SIG-M5 (cell line): ENCODE measurements around the gene FRMPD4.

Source experiments
- DNase-seq: peaks from one replicate; lab custom pipeline; 2025; lab: John Stamatoyannopoulos, UW

The FRMPD4 gene

DNA sequence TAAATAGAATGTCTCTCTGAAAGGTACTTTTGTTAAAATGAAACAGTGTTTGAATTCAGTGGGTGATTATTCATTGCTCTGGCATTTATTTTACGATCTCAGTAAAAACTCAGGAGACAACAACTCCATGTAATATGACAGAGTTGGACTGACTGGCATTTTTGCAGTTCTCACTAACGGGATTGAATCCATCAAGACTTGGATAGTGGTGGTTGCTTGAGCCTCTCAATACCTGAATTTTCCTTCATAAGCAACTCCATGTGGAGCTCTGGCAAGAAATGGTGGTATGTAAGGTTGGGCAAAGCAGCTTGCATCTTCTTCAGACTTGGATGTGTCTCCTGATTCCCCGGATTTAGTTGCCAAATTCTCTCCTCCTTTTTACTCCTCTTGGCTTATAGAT lies 72.7 kb downstream of the FRMPD4 start:
- no peak for DNase-seq

DNA sequence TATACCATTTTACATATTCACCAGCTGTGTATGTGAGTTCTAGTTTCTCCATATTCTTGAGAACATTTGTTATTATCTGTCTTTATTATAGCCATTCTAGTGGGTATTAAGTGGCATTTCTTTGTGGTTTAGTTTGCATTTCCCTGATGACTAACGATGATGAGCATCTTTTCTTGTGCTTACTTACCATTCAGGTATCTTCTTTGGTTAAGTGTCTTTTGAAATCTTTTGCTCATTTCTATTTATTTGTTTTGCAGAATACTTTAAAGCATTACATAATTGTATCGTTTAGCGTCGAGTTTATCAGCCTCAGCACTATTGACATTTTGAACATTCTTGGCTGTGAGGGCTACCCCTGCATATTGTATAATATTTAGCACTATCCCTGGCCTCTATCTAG lies 85.4 kb downstream of the FRMPD4 start:
- DNase-seq = no peak

DNA sequence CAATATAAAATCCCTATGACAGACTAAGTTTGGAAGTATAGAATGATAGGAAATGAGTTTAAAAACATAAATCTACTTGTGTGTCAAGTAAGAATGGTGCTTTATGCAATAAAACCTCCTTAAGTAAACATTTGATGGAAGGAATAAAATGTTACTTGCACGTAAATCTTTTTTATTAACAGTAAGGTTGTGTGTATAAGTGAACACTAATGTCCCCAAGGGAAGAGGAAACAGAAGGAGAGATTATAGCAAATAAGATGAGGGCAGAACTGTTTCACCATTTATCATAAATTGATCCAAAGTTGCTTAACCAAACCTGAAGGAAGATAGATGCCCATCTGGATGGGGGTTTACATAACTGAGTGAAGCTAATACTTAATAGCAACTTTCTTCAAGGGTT lies 86.8 kb downstream of the FRMPD4 start:
- DNase-seq = no peak

DNA sequence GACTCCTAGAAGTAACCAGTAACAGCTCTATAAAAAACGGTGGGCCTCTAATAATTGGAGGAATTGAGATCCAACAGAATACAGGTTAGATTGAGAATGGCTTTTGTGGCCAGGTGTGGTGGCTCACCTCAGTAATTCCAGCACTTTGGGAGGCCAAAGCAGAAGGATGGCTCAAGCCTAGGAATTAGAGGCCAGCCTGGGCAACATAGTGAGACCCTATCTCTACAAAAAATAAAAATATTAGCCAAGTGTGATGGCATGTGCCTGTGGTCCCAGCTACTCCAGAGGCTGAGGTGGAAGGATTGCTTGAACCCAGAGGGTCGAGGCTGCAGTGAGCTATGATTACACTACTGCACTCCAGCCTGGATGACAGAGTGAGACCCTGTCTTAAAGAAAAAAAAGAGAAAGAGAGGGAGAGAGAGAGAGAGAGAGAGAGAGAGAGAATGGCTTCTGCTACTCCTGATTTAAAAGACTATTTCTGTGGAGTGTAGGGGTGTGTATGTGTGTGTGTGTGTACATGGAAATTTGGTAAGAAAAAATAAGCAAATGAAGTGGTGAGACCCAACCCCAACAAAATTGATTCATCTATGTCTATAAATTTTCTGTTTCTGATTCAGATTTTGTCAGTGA lies 89.3 kb downstream of the FRMPD4 start:
- DNase-seq = no peak

DNA sequence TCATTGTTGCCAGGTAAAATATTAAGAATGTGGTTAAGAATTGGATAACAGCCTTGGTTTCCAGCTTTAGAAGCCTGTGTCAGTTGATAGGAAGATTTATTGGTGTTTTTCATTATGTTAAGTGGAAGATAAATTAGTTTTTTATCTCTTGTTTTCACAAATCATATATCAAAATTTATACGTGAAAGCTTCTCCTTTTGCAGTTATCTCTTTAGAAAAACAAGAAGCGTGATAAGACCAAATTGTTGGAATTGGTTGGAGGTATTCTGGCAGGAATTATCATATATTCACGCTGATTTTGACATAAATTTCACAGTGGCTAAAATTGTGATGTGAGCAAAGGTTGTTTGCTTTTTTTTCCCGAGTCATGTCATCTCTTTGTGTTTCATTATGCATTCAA lies 90.6 kb downstream of the FRMPD4 start:
- no peak for DNase-seq

DNA sequence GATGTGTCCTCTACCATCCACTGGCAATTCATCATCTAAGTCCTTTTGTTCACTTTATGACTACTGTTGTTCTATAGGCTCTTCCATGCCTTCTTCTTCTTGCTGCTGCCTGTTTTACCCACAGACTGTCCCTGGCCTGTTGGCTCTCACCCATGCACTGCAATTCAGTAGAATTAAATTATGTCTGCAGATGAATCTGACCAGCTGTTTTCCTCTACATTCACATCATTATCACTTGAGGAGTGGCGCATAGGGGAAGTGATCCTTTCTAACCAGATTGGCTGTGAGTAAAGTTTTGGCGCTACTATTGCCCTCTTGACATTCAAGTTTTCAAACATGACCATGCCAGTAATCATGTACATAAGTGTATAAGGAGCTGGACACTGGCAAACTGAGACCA lies 91.7 kb downstream of the FRMPD4 start:
- no peak for DNase-seq

DNA sequence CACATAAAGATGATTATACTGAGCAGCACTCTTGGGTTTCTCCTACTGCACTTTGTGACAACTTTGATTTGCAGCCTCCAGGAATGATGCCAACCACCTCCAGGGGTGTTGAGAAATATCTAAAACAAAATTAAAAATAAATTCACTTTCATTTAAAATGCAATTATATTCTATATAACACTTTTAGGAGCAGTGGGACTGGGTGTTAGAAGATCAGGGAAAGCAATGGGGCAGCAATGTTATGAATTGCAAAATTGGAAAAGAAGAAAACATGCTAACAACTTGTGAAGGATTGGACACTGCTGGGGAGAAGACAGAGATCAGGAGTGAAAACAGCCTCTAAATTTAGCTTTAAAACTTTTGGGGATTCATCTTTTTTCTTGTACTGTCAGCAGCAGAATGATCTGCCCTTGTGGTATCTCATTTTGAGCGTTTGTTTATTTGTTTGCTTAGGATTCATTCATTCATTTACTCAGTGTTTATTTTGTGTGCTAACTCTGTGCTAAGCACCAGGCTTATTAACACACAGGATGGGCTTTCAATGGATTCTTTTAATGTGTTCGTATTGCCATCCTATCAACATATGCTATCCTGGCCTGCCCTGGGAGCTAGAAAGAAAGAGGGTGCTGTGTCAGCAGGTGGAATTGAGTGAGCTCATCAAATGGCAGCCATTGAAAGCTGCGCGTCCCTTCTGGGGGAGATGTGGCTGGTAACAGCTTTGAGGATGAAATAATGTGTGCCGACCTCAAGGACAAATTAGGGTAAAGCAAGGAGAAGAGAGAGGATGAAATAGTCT lies 96.5 kb downstream of the FRMPD4 start:
- DNase-seq = no peak

DNA sequence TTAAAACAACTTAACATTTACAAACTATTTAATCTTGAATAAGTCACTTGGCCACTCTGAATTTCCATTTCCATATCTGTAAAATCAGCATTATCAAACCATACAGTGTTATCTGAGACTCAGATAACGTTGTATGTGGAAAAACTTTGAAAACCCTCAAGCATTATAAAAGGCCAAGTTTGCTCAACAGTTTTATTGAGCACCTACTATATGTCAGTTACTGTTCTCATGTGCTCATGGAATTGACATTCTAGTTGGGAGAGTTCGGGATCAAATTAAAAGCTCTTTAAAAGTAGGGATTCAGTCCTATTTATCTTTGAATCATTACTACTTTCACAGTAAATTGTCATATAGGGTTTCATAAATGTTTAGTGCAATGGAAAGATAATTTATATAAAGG lies 97.9 kb downstream of the FRMPD4 start:
- no peak for DNase-seq

DNA sequence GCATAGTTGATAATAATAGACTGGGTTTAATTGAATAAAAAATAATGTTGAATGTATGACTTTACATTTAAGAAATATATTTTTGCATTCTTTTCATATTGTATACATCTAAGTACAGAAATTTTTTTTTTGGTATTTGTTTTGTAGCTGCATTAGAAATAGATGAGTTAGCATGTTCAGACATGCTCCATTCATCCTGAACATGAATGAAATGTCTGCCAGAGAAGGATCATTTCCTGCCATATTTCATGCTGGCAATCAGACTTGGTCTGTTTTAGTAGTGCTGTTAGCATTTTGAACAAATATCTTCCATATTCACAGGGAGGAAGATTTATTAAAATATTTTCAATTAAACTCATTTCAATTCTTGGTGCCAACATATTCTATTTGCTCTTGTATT lies 98.9 kb downstream of the FRMPD4 start:
- DNase-seq = no peak

DNA sequence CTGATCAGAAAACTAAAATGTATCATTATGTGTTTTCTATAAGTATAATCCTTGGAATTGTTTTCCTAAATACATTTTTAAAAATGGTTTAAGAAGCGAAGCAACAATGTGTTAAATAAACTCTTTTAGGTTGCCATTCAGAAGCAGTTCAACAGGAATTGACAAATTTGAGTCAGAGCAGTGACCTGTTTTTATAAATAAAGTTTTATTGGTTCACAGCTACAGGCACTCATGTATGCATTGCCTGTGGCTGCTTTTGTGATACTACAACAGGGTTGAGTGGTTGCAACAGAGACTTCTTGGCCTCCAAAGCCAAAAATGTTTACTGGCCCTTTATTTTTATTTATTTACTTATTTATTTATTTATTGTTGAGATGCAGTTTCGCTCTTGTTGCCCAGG lies 99.5 kb downstream of the FRMPD4 start:
- no peak for DNase-seq

DNA sequence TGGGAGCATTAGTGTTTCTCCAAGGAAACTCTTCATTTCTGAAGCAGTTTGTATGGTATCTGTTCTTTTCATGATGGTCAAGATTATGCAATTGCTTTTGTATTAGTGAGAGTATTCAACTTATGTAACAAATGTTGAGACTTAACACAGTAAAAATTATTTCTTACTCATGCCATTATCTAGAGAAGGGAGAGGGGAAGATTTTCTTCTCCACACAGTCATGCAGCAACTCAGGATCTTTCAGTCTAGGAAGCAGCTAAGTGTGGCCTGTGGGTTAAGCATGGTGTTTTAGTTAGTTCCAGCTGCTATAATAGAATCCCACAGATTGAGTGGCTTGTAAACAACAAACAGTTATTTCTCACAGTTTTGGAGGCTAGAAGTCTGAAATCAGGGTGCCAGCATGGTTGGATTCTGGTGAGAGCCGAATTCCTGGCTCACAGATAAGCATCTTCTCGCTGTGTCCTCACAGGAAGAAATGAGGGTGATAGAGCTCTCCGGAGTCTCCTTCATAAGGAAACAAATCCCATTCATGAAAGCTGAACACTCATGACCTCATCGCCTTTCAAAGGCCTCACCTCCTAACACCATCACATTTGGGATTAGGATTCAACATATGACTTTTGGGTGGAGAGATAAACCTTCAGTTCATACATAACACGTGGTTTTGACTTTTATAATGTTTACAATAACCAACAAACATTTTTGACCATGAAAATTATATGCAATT lies 101.2 kb downstream of the FRMPD4 start:
- no peak for DNase-seq

DNA sequence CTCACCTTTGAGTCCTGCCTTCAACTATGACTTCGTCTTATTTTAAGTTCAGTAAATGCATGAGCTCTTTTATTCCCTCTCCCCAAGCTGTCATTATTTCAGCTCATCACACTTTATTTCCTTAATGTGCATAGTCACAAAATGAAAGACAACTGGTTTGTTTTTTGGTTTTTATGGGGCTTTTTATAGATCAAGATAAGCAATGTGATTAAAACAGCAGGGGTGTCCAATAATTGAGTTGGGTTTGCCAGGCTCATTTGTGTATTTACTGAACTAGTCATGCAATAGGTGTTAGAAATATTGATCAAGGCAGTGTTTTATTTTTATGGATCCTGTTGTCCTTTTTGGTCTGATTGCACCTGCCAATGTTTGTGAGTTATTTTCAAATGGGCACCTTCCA lies 102.2 kb downstream of the FRMPD4 start:
- DNase-seq = no peak

DNA sequence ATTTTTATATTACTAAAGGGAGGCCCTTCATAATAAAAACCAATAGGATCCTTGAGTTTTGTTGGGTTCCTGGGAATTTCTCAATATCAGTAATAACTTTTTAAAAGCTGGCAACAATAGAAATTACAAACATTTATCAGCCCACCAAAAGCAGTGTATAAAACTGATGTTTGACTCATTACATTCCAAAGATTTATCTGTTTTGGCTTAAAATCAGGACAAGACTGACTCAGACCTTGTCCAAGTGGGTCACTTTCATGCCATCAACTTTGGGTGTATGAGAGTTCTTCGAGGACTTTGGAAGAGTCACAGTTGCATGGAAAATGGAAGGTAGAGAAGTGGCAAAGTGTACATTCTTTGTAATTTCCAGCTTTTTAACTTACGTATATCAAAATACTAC lies 102.8 kb downstream of the FRMPD4 start:
- no peak for DNase-seq

DNA sequence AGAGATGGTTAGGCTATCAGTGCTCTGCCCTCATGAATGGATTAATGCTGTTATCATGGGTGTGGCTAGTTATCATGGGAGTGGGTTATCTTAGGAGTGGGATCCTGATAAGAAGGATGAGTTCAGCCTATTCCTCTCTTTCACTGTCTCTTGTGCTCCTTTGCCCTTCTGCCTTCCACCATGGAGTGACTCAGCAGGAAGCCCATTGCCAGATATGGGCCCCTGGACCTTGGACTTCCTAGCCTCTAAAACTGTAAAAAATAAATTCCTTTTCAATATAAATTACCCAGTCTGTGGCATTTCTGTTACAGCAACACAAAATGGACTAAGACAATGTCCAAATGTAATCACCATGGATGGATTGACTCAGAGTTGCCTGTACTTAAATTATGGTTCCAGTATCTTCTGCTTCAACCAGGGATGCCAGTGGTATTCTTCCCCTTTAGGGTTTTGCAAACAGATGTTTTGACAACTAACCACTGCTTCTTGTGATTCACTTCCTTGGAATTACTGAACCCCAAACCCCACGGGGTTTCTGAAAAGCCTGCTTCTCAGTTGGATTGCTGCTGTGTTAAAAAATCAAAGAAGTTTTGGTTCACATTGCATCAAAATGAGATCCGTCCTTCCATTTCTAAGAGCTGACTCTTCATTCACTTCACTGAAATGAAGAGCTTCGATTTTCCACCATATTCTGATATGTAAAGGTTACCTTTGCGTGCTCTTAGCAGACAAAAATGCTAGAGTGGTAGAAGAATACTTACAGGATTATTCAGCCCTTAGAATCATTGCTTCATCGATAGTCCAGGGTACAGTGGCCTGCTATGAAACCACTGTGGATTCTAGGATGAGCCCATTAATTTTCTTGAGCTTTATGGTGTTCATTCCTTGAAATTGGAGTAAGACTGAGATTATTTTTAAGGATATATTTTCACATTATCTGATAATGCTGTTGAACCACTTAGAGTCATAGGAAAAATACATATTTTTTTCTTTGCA lies 107.7 kb downstream of the FRMPD4 start:
- no peak for DNase-seq

DNA sequence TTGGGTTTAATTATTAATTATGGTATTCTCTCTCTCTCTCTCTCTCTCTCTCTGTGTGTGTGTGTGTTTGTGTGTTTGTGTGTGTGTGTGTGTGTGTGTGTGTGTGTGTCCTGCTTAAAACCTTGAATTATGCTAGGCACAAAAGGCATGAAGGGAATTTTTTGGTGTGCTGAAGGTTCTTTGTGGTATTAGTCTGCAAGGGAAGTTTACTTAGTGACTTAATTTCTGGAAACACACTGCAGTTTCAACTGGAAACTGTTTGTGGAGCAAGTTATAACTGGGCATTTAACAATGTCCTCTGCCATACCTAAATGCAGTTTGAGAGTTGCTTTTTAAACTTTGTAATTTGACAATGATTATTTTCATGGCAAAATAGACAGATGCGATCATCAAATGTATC lies 111.7 kb downstream of the FRMPD4 start:
- DNase-seq = no peak

DNA sequence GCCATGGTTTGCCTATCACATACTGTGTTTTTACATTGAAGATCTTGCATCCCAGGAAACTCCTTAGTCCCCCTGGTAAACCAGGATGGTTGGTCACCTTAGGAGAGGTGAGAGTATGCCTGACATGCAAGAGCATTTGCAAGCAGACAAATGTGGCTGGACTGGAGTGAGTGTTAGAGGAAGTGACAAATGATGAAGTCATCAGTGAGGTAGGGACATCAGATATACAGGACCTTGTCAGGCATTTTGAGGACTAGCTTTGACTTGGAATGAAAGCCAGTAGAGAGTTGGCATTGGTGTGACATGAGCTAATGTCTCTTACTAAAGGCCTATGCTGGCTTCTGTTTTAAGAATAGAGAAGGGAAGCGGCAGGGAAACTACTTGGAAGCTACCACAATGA lies 124.9 kb downstream of the FRMPD4 start:
- no peak for DNase-seq

DNA sequence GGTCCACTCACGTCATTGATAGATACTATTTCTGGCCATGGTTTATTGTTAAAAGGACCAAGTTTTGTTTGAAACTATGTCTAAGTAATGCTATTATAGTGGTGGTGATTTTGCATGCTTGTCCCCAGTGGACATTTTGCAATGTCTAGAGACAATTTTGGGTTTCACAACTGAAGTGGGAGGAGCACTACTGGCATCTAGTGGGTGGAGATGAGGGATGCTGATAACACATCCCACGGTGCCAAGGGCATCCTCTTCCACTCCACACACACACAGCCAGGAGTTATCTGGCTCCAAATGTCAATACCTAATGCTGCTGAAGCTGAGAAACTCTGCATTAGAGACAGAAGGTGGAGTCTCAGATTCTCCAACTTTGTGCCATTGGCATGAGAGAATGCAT lies 131.2 kb downstream of the FRMPD4 start:
- no peak for DNase-seq

DNA sequence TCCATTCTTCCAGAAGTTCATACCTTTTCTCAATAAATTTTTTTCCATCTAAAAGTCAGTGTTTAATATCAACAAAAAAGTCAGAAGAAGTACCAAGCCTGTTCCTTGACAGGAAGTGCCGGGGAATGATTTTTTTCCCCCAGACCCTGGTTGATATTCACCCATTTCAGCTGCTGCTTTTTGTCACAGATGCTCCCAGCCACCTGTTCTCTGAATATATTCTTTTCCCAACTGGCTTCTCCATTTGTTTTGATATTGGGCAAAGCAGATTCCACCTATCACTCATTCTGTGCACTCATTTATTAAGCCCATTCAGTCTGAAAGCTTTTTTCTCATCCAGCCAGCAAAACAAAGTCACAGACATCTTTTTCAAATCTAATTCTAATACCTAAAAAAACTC lies 139.9 kb downstream of the FRMPD4 start:
- no peak for DNase-seq

DNA sequence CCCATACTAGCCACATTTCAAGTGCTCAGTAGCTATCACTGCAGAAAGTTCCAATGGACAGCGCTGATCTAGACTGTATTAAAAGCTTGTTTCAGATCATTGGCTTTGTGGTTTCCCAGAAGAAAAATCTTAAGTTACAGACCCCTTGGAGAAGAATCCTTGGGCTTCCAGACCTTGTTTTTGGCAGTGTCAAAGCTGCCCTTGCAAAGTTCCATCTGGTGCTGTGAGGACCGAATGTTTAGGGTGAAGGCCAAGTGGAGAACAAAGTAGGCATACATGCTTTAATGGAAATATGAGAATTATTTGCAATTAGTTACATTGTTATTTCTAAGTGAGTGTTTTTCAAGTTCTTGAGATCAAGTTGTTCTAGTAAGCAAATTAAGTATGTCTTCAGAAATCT lies 144.7 kb downstream of the FRMPD4 start:
- DNase-seq = no peak

DNA sequence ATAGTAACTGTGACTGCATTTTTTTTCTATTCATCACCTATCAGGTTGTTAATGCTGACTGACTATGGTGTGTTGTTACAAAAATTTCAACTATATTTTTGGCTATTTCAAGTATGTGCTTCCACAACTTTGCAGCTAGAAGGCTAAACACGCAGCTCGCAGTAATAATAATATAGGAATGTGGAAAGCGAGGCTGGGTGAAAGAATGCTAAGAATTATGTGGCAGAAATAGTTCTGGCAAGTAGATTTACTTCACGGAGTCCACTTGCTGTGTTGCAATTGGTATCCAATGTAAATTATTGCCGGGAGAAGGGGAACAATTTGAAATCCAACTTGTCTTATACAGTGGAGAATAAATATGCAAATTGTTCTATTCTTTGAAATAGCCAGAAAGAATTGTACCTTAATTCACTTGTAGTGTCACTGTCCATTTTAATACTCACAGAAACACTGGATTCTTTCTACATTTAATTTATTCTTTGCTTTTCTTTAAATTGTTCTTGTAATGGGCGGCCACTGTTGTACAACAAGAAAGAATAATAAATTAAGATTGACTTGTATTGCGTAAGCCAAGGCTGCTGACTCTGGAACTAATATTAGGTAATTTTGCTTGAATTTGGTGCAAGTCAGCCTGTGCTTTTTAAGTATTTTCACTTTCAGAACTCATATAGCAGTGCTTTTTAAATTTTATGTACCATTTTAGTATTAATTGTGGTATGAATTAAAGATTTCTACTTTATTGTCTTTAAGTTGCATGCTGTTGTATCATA lies 154.9 kb downstream of the FRMPD4 start:
- DNase-seq = no peak

DNA sequence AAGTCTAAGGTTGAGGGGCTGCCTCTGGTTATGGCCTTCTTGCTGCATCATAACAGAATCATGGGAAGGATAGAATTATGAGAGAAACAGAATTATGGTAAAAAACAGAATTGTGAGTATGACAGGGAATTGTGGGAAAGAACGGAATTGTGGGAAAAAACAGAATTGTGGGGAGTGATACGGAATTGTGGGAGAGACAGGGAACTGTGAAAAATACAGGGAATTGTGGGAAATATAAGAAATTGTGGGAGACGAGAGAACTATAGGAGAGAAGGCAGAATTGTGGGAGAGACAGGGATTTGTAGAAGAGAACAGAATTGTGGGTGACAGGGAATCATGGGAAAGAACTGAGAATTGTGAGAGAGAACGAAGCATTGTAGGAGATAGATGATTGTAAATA lies 159.1 kb downstream of the FRMPD4 start:
- DNase-seq = no peak
